Measurements from ENCODE around the gene ZPBP.

The ZPBP gene

GRCh38 chr7:50068850-50069551 lies 24.0 kb downstream of the ZPBP start (continued):
- TF ChIP-seq OSR2 (tag by site-specific recombination; IDR thresholded peaks at IDR 0.05) = no peak
- TF ChIP-seq, protein P1, sequence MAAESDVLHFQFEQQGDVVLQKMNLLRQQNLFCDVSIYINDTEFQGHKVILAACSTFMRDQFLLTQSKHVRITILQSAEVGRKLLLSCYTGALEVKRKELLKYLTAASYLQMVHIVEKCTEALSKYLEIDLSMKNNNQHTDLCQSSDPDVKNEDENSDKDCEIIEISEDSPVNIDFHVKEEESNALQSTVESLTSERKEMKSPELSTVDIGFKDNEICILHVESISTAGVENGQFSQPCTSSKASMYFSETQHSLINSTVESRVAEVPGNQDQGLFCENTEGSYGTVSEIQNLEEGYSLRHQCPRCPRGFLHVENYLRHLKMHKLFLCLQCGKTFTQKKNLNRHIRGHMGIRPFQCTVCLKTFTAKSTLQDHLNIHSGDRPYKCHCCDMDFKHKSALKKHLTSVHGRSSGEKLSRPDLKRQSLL (tag by site-specific recombination; IDR thresholded peaks at IDR 0.05) = no peak
- no peak for TF ChIP-seq YY2 (tag by site-specific recombination; IDR thresholded peaks at IDR 0.05)
- TF ChIP-seq ZNF792 (tag by site-specific recombination; IDR thresholded peaks at IDR 0.05) = no peak
- TF ChIP-seq ZFP69B (tag by site-specific recombination; IDR thresholded peaks at IDR 0.05) = no peak

GRCh38 chr7:50068026-50068425 lies 25.0 kb downstream of the ZPBP start:
- no peak overlapping the region for H3K4me3 ChIP-seq (ENCODE audit: low read depth, low read length)
- ChIA-PET CTCF (interaction anchor here (0.6 kb wide), 2 partner anchors 67 to 1073 kb away, joined by 3 to 5 read pairs; no protein-coding TSS in a partner anchor), POLR2A (no interaction called here)
- H3K4me1 ChIP-seq (ENCODE audit: control insufficient read depth, insufficient read depth, low read length) = no peaks in the 10 kb centered on the region
- H3K27ac ChIP-seq (ENCODE audit: extremely low read depth, low read depth, low read length) = no peak overlapping the region
- no peaks in the 10 kb centered on the region for H3K9me3 ChIP-seq (ENCODE audit: control insufficient read depth, insufficient read depth, low read depth, low read length)
- H3K36me3 ChIP-seq (ENCODE audit: control insufficient read depth in 2 of 2, insufficient read depth in 1 of 2, low read length in 2 of 2) = no peaks in the 10 kb centered on the region
- TF ChIP-seq ZNF639 (tag by site-specific recombination; IDR thresholded peaks at IDR 0.05) (no peak), ZNF157 (tag by site-specific recombination; IDR thresholded peaks at IDR 0.05) (no peak), ZNF398 (tag by site-specific recombination; IDR thresholded peaks at IDR 0.05) (no peak), ZNF324 (tag by site-specific recombination; IDR thresholded peaks at IDR 0.05) (no peak), KLF9 (tag by site-specific recombination; IDR thresholded peaks at IDR 0.05; ENCODE audit: low read depth) (no peak)

- Histone ChIP-seq H3K4me3 (ENCODE audit: low read depth, low read length) (no peak overlapping the region), H3K36me3 (ENCODE audit: control insufficient read depth in 2 of 2, insufficient read depth in 1 of 2, low read length in 2 of 2) (no peaks in the 10 kb centered on the region), H3K9me3 (ENCODE audit: control insufficient read depth, insufficient read depth, low read depth, low read length) (no peaks in the 10 kb centered on the region), H3K4me1 (ENCODE audit: control insufficient read depth, insufficient read depth, low read length) (no peaks in the 10 kb centered on the region), H3K27ac (ENCODE audit: extremely low read depth, low read depth, low read length) (no peak overlapping the region)
- ChIA-PET POLR2A (no interaction called here), CTCF (no interaction called here)
- TF ChIP-seq WT1 (tag by site-specific recombination; IDR thresholded peaks at IDR 0.05) (no peak), PRDM1 (tag by site-specific recombination; IDR thresholded peaks at IDR 0.05) (no peak), SP2 (tag by site-specific recombination; IDR thresholded peaks at IDR 0.05) (no peak), ZNF449 (tag by site-specific recombination; IDR thresholded peaks at IDR 0.05) (no peak), ZNF239 (tag by site-specific recombination; IDR thresholded peaks at IDR 0.05) (no peak), ZNF416 (tag by site-specific recombination; IDR thresholded peaks at IDR 0.05) (no peak), ZNF23 (tag by site-specific recombination; IDR thresholded peaks at IDR 0.05; ENCODE audit: borderline replicate concordance) (no peak), ZNF580 (tag by site-specific recombination; IDR thresholded peaks at IDR 0.05) (no peak), ZNF221 (tag by site-specific recombination; IDR thresholded peaks at IDR 0.05; ENCODE audit: borderline replicate concordance) (no peak)
- TF ChIP-seq, protein P2, sequence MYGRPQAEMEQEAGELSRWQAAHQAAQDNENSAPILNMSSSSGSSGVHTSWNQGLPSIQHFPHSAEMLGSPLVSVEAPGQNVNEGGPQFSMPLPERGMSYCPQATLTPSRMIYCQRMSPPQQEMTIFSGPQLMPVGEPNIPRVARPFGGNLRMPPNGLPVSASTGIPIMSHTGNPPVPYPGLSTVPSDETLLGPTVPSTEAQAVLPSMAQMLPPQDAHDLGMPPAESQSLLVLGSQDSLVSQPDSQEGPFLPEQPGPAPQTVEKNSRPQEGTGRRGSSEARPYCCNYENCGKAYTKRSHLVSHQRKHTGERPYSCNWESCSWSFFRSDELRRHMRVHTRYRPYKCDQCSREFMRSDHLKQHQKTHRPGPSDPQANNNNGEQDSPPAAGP (tag by site-specific recombination; IDR thresholded peaks at IDR 0.05) = no peak
- TF ChIP-seq, protein P3, sequence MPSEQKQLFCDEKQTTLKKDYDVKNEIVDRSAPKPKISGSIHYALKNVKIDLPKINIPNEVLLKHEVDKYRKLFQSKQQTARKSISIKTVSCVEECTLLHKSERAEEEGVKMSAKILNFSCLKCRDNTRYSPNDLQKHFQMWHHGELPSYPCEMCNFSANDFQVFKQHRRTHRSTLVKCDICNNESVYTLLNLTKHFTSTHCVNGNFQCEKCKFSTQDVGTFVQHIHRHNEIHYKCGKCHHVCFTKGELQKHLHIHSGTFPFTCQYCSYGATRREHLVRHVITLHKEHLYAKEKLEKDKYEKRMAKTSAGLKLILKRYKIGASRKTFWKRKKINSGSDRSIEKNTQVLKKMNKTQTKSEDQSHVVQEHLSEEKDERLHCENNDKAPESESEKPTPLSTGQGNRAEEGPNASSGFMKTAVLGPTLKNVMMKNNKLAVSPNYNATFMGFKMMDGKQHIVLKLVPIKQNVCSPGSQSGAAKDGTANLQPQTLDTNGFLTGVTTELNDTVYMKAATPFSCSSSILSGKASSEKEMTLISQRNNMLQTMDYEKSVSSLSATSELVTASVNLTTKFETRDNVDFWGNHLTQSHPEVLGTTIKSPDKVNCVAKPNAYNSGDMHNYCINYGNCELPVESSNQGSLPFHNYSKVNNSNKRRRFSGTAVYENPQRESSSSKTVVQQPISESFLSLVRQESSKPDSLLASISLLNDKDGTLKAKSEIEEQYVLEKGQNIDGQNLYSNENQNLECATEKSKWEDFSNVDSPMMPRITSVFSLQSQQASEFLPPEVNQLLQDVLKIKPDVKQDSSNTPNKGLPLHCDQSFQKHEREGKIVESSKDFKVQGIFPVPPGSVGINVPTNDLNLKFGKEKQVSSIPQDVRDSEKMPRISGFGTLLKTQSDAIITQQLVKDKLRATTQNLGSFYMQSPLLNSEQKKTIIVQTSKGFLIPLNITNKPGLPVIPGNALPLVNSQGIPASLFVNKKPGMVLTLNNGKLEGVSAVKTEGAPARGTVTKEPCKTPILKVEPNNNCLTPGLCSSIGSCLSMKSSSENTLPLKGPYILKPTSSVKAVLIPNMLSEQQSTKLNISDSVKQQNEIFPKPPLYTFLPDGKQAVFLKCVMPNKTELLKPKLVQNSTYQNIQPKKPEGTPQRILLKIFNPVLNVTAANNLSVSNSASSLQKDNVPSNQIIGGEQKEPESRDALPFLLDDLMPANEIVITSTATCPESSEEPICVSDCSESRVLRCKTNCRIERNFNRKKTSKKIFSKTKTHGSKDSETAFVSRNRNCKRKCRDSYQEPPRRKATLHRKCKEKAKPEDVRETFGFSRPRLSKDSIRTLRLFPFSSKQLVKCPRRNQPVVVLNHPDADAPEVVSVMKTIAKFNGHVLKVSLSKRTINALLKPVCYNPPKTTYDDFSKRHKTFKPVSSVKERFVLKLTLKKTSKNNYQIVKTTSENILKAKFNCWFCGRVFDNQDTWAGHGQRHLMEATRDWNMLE (tag by site-specific recombination; conservative IDR thresholded peaks at IDR 0.05; ENCODE audit: low read depth) = no peak
Measured at GRCh38 chr7:50062951-50063350, 30.1 kb downstream of the ZPBP start.
